Right atrium auricular region (tissue), 2 donors: ENCODE results near the gene SLC35B2. TPM values are rescaled to one million over a fixed set of nuclear protein-coding genes. Genes with fewer than 3 reads are reported as not detected.
A peak's percentile ranks its signal among the peaks of the same experiment; 100 is the strongest.

ENCODE experiments used
- DNase-seq: peaks from one replicate; pipeline ENCODE4 v3.0.0-alpha.2; 2019; ENCODE audit warnings: low spot score
- H3K27ac ChIP-seq, 2 donors: fragments of 200-600 bp; sonication (generic); 1 replicate in 1 of 2; 2 replicates in 1 of 2; pipeline ENCODE4 v1.5.1; 2016 to 2019
- H3K27me3 ChIP-seq, 2 donors: fragments of 200-600 bp; sonication (generic); one replicate each; pipeline versions ENCODE4 v1.5.1 to v1.6.0; 2017 to 2019
- H3K36me3 ChIP-seq: fragments of 200-600 bp; sonication (generic); one replicate; pipeline ENCODE4 v1.5.1; 2016
- H3K4me1 ChIP-seq, 2 donors: fragments of 200-600 bp; sonication (generic); one replicate each; pipeline versions ENCODE4 v1.5.1 to v1.6.0; 2017 to 2019
- H3K4me3 ChIP-seq, 2 donors: fragments of 200-600 bp; sonication (generic); 1 replicate in 1 of 2; 2 replicates in 1 of 2; pipeline ENCODE4 v1.5.1; 2017 to 2019; ENCODE audit warnings: mild to moderate bottlenecking in 1 of 2, moderate library complexity in 1 of 2
- H3K9me3 ChIP-seq, 2 donors: fragments of 200-600 bp; sonication (generic); one replicate each; pipeline ENCODE4 v1.5.1; 2019
- total RNA-seq, 2 donors: library from RNA; depleted of rRNA; stranded (reverse); fragments of >200 nt; gene quantifications; one replicate each; pipeline ENCODE4 v1.1.0, GENCODE V29; 2016
- TF ChIP-seq, protein P1 (sequence below), 2 donors: fragments of 200-600 bp; sonication (generic); IDR thresholded peaks; one replicate each; pipeline ENCODE4 v1.5.1; 2019; ENCODE audit warnings: antibody characterized with exemption in 2 of 2

Gene SLC35B2
- total RNA-seq, 2 donors from 2014 or later: 23.0 to 23.7 TPM

DNA sequence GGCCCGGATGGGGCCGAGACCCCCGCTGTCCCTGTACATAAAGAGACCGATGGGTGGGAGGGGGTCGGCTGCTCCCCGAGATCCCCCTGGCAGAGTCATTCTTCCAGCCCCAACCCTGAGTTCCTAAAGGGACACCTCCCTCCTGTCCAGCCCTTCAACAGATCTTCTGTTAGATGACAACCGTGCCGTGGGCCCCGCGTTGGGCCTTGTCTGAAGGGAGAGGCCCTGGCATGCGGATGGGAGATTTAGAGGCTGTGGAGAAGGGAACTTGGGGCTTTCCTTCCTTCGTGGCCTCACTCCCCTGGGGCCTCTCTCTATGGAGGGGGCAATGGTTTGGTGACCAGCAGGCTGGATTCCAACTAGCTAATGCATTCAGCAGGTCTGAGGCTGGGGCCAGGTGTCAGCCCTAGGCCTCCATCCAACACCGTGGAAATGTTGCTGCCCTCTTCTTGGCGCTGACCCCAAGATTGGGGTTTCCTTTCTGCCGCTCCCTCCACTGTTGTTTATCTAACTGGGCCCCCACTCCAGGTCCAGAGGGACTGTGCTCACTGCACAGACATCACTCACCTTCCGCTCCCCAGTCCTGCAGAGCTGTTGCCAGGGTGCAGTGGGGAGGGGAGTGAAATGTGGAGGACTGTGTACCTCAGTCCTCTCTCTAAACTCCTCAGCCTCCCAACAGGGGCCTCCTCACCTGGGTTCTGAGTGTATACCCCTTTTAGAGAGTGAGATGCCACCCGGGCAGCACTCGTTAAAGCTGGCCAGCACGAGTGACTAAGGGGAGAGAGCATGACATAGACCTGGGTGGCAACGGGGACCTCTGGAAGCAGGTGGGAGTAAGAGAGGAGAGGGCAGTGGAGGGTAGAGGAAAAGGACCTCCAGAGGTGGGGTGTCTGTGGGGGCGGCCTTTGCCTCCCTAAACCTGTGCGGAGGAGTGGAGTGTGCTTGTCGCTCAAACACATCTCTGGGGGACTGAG, 19.6 kb upstream of the SLC35B2 start:
- Histone ChIP-seq H3K36me3 (no peaks in the 10 kb centered on the region), H3K4me3 (no peak overlapping the region), H3K9me3 (no peaks in the 10 kb centered on the region), H3K4me1 (peaks cover 0 to 6% of the 10 kb centered on the region in 2 donors), H3K27me3 (peaks cover 0 to 13% of the 10 kb centered on the region in 2 donors), H3K27ac (no peak overlapping the region)
- DNase-seq: no peak
- TF ChIP-seq, protein P1, sequence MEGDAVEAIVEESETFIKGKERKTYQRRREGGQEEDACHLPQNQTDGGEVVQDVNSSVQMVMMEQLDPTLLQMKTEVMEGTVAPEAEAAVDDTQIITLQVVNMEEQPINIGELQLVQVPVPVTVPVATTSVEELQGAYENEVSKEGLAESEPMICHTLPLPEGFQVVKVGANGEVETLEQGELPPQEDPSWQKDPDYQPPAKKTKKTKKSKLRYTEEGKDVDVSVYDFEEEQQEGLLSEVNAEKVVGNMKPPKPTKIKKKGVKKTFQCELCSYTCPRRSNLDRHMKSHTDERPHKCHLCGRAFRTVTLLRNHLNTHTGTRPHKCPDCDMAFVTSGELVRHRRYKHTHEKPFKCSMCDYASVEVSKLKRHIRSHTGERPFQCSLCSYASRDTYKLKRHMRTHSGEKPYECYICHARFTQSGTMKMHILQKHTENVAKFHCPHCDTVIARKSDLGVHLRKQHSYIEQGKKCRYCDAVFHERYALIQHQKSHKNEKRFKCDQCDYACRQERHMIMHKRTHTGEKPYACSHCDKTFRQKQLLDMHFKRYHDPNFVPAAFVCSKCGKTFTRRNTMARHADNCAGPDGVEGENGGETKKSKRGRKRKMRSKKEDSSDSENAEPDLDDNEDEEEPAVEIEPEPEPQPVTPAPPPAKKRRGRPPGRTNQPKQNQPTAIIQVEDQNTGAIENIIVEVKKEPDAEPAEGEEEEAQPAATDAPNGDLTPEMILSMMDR (IDR thresholded peaks at IDR 0.05): no peak

DNA sequence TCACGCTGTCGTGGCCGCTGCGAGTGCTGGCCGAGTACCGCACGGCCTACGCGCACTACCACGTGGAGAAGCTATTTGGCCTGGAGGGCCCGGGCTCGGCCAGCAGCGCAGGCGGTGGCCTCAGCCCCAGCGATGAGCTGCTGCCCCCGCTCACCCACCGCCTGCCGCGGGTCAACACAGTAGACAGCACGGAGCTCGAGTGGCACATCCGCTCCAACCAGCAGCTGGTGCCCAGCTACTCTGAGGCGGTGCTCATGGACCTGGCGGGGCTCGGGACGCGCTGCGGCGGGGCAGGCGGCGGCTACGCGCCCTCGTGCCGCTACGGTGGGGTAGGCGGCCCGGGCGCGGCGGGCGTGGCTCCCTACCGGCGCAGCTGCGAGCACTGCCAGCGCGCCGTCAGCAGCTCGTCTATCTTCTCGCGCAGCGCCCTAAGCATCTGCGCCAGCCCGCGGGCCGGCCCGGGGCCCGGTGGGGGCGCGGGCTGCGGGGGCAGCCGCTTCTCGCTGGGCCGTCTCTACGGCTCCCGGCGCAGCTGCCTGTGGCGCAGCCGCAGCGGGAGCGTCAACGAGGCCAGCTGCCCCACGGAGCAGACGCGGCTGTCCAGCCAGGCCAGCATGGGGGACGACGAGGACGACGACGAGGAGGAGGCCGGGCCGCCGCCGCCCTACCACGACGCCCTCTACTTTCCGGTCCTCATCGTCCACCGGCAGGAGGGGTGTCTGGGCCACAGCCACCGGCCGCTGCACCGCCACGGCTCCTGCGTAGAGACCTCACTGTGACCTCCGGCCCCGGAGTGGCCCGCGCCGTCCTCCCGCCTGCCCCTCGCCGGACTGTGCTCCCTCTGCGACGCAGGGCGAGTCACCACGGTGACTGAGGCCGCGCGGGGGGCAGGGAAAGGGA, 18.7 kb upstream of the SLC35B2 start:
- DNase-seq: no peak
- peaks cover 0 to 8% of the 10 kb centered on the region in 2 donors for H3K4me1 ChIP-seq
- no peaks in the 10 kb centered on the region for H3K9me3 ChIP-seq
- H3K4me3 ChIP-seq: peak overlapping the region; percentile 7 to 39
- H3K27me3 ChIP-seq: peaks cover 0 to 13% of the 10 kb centered on the region in 2 donors
- no peak overlapping the region for H3K27ac ChIP-seq
- H3K36me3 ChIP-seq: no peaks in the 10 kb centered on the region
- TF ChIP-seq, protein P1 (IDR thresholded peaks at IDR 0.05): no peak

DNA sequence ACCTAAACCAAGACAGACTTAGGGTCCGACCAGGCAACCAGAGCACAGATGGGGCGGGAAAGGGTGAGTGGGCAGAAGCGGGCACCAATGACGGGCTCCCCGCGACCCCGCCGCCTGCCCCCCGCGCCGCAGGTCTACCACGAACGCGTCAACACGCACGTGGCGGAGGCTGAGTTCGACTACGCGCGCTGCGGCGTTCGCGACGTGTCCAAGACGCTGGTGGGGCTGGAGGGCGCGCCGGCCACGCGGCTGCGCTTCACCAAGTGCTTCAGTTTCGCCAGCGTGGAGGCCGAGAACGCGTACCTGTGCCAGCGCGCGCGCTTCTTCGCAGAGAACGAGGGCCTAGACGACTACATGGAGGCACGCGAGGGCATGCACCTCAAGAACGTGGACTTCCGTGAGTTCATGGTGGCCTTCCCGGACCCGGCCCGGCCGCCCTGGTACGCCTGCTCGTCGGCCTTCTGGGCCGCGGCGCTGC, 18.0 kb upstream of the SLC35B2 start:
- H3K4me3 ChIP-seq: peak overlapping the region in 1 of 2 donors; percentile 39

DNA sequence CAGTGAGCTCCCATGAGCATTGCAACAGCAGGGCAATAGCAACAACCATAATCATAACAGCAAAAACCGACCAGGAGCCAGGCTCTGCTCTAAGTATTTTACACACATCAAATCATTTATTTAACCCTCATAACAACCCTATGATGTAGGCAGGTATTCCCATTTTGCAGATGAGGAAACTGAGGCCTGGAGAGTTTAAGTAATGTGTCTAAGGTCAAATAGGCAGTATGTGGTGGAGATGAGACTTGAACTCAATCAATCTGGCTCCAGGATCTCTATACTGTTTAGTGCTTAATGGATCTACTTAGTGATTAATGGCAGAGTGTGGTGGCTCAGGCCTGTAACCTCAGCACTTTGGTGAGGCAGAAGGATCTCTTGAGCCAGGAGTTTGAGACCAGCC, 16.3 kb upstream of the SLC35B2 start:
- Histone ChIP-seq H3K9me3 (no peaks in the 10 kb centered on the region), H3K36me3 (no peaks in the 10 kb centered on the region), H3K27me3 (peaks cover 0 to 20% of the 10 kb centered on the region in 2 donors), H3K4me3 (no peak overlapping the region), H3K27ac (no peak overlapping the region), H3K4me1 (peaks cover 0 to 10% of the 10 kb centered on the region in 2 donors)
- no peak for DNase-seq
- TF ChIP-seq, protein P1 (IDR thresholded peaks at IDR 0.05): no peak

More for the DNA sequence above, 18.0 kb upstream of the SLC35B2 start:
- no peak for DNase-seq
- TF ChIP-seq, protein P1 (IDR thresholded peaks at IDR 0.05): no peak
- Histone ChIP-seq H3K36me3 (no peaks in the 10 kb centered on the region), H3K27me3 (peaks cover 0 to 15% of the 10 kb centered on the region in 2 donors), H3K4me1 (peaks cover 0 to 10% of the 10 kb centered on the region in 2 donors), H3K9me3 (no peaks in the 10 kb centered on the region), H3K27ac (no peak overlapping the region)

DNA sequence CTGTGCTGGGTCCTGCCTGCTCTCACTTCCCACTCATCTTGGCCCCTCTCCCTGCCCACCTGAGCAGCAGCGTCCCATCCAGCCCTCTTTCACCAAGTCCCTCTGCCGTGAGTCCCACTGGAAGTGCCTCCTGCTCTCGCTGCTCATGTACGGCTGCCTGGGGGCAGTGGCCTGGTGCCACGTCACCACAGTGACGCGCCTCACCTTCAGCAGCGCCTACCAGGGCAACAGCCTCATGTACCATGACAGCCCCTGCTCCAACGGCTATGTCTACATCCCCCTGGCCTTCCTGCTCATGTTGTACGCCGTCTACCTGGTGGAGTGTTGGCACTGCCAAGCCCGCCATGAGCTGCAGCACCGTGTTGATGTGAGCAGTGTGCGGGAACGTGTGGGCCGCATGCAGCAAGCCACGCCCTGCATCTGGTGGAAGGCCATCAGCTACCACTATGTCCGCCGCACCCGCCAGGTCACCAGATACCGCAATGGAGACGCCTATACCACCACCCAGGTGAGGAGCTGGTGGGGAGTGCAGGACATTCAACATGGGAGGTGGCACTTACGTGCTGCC, 15.8 kb upstream of the SLC35B2 start:
- H3K36me3 ChIP-seq: no peaks in the 10 kb centered on the region
- H3K9me3 ChIP-seq: no peaks in the 10 kb centered on the region
- TF ChIP-seq, protein P1 (IDR thresholded peaks at IDR 0.05): no peak
- H3K4me3 ChIP-seq: no peak overlapping the region
- DNase-seq: no peak
- peaks cover 0 to 20% of the 10 kb centered on the region in 2 donors for H3K27me3 ChIP-seq
- peaks cover 0 to 10% of the 10 kb centered on the region in 2 donors for H3K4me1 ChIP-seq
- H3K27ac ChIP-seq: no peak overlapping the region
